Measurements from ENCODE around the gene GRID1.

Gene GRID1

GRCh38 chr10:85668522-85668921 is 698.1 kb downstream of the GRID1 start:
- TF ChIP-seq GATA3 (IDR thresholded peaks at IDR 0.05; ENCODE audit: low read depth, low read length) (no peak), GATA2 (IDR thresholded peaks at IDR 0.05; ENCODE audit: low read depth, low read length) (no peak)

DNA sequence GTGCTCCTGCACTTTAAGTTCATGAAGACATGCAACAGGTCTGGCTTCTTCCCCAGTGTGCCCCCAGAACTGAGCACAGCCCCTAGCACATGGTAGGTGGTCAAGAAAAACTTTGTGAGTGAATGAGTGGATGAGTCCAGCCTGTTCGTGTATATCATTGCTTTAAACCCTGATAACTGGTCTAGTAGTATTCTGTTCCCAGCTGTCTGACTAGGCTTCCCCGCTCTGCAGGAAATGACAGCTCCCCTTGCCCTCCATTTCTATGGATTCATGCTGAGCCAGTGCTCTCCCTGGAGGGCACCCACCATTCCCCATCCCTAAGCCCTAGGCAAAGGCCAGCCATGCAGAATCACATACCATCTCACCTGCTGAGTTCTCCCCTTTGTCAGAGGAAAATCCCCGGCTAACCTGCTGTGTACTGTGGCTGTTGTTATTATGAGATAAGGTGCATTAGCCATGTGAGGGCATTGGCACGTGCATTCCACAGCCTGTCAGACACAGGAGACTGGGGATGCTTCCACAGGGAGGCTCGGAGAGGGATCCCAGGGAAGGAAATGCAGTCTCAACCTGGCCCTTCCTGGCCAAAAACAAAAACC is 698.9 kb downstream of the GRID1 start:
- no peak for TF ChIP-seq GATA2 (IDR thresholded peaks at IDR 0.05; ENCODE audit: low read depth, low read length)
- TF ChIP-seq GATA3 (IDR thresholded peaks at IDR 0.05; ENCODE audit: low read depth, low read length) = no peak

DNA sequence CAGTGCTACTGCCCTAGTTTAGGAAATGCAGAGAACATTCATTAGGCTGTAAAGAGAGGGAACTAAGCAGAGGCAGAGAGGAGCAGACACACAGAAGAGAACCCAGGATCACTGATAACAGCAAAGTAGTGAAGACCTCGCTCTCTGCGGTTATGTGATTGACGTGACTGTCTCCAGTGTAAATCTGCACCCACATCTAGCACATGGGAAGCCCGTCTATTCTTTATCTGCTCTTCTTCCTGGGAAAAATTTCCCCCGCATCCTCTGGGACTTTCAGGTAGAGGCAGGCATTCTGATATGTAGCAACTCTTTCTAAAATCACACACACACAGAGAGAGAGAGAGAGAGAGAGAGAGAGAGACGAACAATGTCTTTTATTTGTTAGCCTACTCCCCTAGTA is 699.6 kb downstream of the GRID1 start:
- TF ChIP-seq GATA2 (IDR thresholded peaks at IDR 0.05; ENCODE audit: low read depth, low read length) (no peak), GATA3 (IDR thresholded peaks at IDR 0.05; ENCODE audit: low read depth, low read length) (no peak)

DNA sequence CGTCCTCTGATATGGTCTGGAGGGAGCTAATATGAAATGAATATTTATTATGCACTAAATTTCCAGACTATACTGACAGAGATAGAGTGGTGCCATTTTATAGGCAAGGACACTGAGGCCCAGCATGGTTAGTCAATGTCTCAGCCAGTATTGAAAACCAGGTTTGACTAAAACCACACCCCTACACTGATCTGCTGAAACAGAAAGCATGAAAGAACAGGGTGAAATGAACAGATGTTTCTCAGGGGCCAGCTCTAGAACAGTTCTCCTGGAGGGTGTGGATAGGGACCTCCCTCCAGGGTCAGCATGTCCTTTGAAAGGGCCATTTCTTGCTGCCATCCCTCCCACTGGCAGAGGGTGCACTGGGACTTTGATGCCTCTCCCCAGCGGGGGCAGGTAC is 700.5 kb downstream of the GRID1 start:
- no peak for TF ChIP-seq GATA2 (IDR thresholded peaks at IDR 0.05; ENCODE audit: low read depth, low read length)
- no peak for TF ChIP-seq GATA3 (IDR thresholded peaks at IDR 0.05; ENCODE audit: low read depth, low read length)

DNA sequence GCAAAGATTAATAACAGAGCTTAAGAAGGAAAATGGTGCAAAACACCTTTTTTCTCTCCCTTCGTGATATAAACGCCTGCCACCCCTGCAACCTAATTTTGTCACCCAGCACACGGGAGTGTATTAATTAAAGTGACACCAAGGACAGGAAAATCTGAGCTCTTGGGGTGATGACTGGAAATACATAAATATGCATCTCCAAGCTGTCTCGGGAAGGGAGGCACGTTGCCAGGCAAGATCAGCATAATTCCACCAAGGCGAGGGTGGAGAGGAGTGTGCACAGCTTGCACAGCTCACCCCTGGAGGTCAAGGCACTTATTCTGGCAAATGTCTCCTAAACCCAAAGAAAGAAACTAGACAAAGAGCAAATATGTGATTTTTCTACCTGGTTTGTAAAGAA is 700.9 kb downstream of the GRID1 start:
- TF ChIP-seq GATA2 (IDR thresholded peaks at IDR 0.05; ENCODE audit: low read depth, low read length) (no peak), GATA3 (IDR thresholded peaks at IDR 0.05; ENCODE audit: low read depth, low read length) (no peak)

DNA sequence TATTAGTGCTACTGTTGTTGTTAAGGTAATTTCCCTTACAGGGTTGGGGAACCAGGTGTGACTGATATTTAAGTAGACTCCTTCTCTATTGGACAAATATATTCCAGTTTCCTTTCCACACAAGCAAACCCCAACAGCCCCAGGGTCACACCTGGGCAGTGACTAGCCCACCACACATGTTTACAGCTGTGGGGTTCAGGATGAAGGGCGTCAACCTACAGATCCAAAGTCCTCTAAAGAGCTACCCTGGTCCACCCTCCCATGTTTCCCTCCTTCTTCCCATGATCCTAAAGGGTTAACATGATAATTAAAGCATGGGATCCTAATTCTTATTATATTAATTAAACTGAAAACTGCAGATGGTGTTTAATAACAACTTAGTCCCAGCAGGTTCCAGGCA is 701.5 kb downstream of the GRID1 start:
- no peak for TF ChIP-seq GATA2 (IDR thresholded peaks at IDR 0.05; ENCODE audit: low read depth, low read length)
- no peak for TF ChIP-seq GATA3 (IDR thresholded peaks at IDR 0.05; ENCODE audit: low read depth, low read length)

DNA sequence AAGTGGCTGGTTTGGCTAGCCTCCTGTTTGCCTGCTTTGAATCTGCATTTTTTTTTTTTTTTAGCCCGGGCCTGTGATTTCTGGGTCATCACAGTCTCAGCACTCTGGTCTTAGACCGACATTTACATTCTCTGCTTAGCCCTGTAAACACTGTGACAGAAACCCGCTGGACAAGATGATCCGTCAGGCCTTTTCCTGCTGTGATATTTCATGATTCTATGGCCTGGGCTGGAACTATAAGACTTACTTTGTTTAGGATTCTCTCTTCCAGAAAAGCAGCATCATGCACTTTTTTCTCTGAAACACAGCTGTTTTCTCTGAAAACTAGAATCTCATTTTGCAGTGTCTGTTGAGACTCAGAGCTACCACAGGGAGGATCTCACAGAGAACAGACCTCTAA is 705.5 kb downstream of the GRID1 start:
- TF ChIP-seq GATA3 (IDR thresholded peaks at IDR 0.05; ENCODE audit: low read depth, low read length) (no peak), GATA2 (IDR thresholded peaks at IDR 0.05; ENCODE audit: low read depth, low read length) (no peak)

DNA sequence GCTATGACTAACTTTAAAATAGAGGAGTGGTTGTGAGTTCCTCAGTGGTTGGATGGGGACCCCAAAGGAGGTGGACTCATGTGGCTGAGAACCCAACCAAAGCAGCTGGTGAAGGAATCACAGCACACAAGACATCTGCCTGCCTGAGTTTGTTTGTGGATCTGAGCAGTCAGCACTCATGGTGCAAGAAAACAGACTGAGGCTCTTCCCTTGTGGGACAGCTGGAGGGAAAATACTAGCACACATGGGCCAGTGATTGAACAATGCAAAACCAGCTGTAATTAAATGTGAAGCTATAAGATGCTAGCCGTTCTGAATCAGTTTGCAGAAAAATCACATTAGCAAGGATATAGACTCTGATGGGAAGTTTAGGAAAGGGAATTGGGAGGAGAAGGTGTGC is 707.3 kb downstream of the GRID1 start:
- TF ChIP-seq GATA3 (IDR thresholded peaks at IDR 0.05; ENCODE audit: low read depth, low read length) (no peak), GATA2 (IDR thresholded peaks at IDR 0.05; ENCODE audit: low read depth, low read length) (no peak)

DNA sequence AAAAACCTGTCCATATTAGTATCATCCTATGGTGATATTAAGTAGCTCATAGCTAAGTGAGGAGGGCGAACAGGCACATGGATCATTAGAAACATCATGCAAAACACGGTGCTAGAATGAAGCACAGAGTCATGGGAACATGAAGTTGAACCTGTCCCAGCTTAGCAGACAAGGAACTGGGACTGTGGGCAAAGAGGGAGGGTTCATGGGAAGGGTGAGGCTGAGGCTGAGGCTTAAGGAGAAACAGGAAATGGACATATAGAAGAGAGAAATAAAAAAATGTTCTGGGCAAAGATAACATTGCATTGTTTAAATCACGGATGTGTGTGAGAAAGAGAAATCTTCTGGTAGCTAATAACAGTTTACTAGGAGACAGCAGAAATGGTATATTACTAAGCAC is 708.1 kb downstream of the GRID1 start:
- TF ChIP-seq GATA3 (IDR thresholded peaks at IDR 0.05; ENCODE audit: low read depth, low read length) (no peak), GATA2 (IDR thresholded peaks at IDR 0.05; ENCODE audit: low read depth, low read length) (no peak)

- TF ChIP-seq GATA3 (IDR thresholded peaks at IDR 0.05; ENCODE audit: low read depth, low read length) (no peak), GATA2 (IDR thresholded peaks at IDR 0.05; ENCODE audit: low read depth, low read length) (no peak)
These were observed 709.0 kb downstream of the GRID1 start for GRCh38 chr10:85657476-85658113.

GRCh38 chr10:85655411-85655810 is 711.2 kb downstream of the GRID1 start:
- TF ChIP-seq GATA3 (IDR thresholded peaks at IDR 0.05; ENCODE audit: low read depth, low read length) (no peak), GATA2 (IDR thresholded peaks at IDR 0.05; ENCODE audit: low read depth, low read length) (no peak)

DNA sequence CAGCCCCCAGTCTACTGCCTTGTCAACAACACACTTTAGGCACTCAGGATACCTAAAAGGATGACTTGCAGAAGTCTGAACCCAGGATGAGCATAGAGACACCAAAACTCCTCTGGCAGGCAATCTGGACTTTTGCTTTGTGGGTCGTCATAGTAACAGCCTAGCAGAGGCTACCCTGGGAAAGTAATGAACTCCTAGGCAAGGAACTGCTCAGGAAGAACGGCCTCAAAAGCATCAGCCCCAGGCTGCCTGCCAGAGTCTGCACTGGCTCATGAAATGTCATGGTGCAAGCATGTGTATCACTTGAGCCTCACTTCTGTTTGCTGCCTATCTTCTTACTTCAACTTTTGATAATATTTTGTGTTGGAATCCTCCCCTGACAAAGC is 715.1 kb downstream of the GRID1 start:
- TF ChIP-seq GATA2 (IDR thresholded peaks at IDR 0.05; ENCODE audit: low read depth, low read length) (no peak), GATA3 (IDR thresholded peaks at IDR 0.05; ENCODE audit: low read depth, low read length) (no peak)

- TF ChIP-seq GATA2 (IDR thresholded peaks at IDR 0.05; ENCODE audit: low read depth, low read length) (no peak), GATA3 (IDR thresholded peaks at IDR 0.05; ENCODE audit: low read depth, low read length) (no peak)
These were observed 715.7 kb downstream of the GRID1 start for GRCh38 chr10:85650791-85651496.

GRCh38 chr10:85649461-85649860 is 717.1 kb downstream of the GRID1 start:
- TF ChIP-seq GATA2 (IDR thresholded peaks at IDR 0.05; ENCODE audit: low read depth, low read length) = no peak
- no peak for TF ChIP-seq GATA3 (IDR thresholded peaks at IDR 0.05; ENCODE audit: low read depth, low read length)

DNA sequence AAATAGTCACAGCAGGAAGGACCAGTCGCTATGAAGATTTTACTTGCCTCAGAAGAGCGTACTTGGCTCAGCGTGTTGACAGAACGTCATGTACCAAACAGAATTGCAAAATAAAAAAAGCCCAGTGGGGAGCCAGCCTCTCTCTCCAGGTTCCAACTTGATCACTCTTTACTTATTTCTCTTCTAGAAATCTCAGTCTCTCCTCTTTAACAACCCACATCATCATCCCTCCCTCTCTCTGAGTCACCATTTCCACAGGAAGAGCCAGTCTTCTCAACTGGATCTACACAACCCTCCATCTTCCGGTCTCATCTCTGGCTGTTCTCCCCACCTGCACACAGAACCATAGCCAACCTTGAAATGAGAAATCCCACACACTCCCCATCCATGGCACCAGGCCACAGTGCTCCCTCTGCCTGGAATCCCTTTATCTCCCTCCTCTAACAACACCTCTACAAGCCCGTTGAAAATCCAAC is 718.3 kb downstream of the GRID1 start:
- TF ChIP-seq GATA2 (IDR thresholded peaks at IDR 0.05; ENCODE audit: low read depth, low read length) = no peak
- TF ChIP-seq GATA3 (IDR thresholded peaks at IDR 0.05; ENCODE audit: low read depth, low read length) = no peak

All from SH-SY5Y (cell line).